Left renal cortex interstitium (tissue), 4 donors: ENCODE measurements around the gene DSTYK. TPM values are rescaled to one million over a fixed set of nuclear protein-coding genes. Genes with fewer than 3 reads are reported as not detected.

Experiments used
- polyA plus RNA-seq, 4 donors: library from polyadenylated mRNA; unstranded; fragments of 120-200 nt; gene quantifications; one replicate each; pipeline ENCODE4 v1.2.1, GENCODE V29; 2013; ENCODE audit not compliant: insufficient read length in 4 of 4

DSTYK gene
- polyA plus RNA-seq, 4 donors, result 16.3 to 19.9 (median 18.8) TPM

Other genes with a start within 250 kb of the DSTYK start
- under 1 TPM; 0.32 to 0.82 (median 0.74) TPM for gene CNTN2, start 168.5 kb downstream of the DSTYK start, polyA plus RNA-seq
- 1 to 10 TPM; 3.3 to 5.1 (median 4.3) TPM for gene TMEM81, start 127.2 kb downstream of the DSTYK start, polyA plus RNA-seq
- 10 to 100 TPM; 18.7 to 22.6 (median 19.7) TPM for gene RBBP5, start 89.7 kb downstream of the DSTYK start, polyA plus RNA-seq
- gene TMCC2, start 16.2 kb upstream of the DSTYK start, polyA plus RNA-seq, result 1 to 10 TPM; 7.5 to 9.9 (median 7.9) TPM
- 10 to 100 TPM in 3 of 4 donors, 1 to 10 TPM in 1; 7.3 to 12.2 (median 10.7) TPM for gene NUAK2, start 110.0 kb upstream of the DSTYK start, polyA plus RNA-seq
- gene KLHDC8A, start 145.2 kb upstream of the DSTYK start, polyA plus RNA-seq, result 1 to 10 TPM; 1.5 to 2.2 (median 2.1) TPM
- 1 to 10 TPM; 1.7 to 3.8 (median 3.0) TPM for gene LEMD1, start 210.4 kb upstream of the DSTYK start, polyA plus RNA-seq
- gene BLACAT1, start 244.3 kb upstream of the DSTYK start, polyA plus RNA-seq, result 1 to 10 TPM; 1.6 to 4.1 (median 2.4) TPM